Progenitor cell of endocrine pancreas (in vitro differentiated cells): Measurements from ENCODE around the gene NAV2. TPM values are rescaled to one million over a fixed set of nuclear protein-coding genes. Genes with fewer than 3 reads are reported as not detected.

Experiments used
- DNase-seq: peaks from one replicate; pipeline ENCODE4 v3.0.0; 2021; ENCODE audit warnings: low spot score; ENCODE audit not compliant: unreplicated experiment
- H3K27ac Mint-ChIP-seq: 2 replicates; pipeline ENCODE4 v1.8.0; 2021; ENCODE audit warnings: mild to moderate bottlenecking, moderate library complexity, mixed read lengths
- H3K27me3 Mint-ChIP-seq: 2 replicates; pipeline ENCODE4 v1.8.0; 2021; ENCODE audit warnings: mixed read lengths
- H3K36me3 Mint-ChIP-seq: 2 replicates; pipeline ENCODE4 v1.8.0; 2022; ENCODE audit warnings: mixed read lengths; ENCODE audit not compliant: insufficient read depth
- H3K4me1 Mint-ChIP-seq: 2 replicates; pipeline ENCODE4 v1.8.0; 2021; ENCODE audit warnings: low read depth, mixed read lengths
- H3K4me3 Mint-ChIP-seq: 2 replicates; pipeline ENCODE4 v1.8.0; 2021; ENCODE audit warnings: low read depth, mild to moderate bottlenecking, moderate library complexity, mixed read lengths
- H3K9me3 Mint-ChIP-seq: 2 replicates; pipeline ENCODE4 v1.8.0; 2021; ENCODE audit warnings: low read depth, mixed read lengths
- total RNA-seq: library from RNA; stranded (reverse); gene quantifications from 2 replicates; pipeline ENCODE4 v1.2.1, GENCODE V29; 2021
- TF ChIP-seq, protein P1 (sequence below): fragments of 200-600 bp; sonication (generic); IDR thresholded peaks from one replicate; pipeline ENCODE4 v1.5.0; 2021; ENCODE audit warnings: antibody characterized with exemption, mild to moderate bottlenecking; ENCODE audit not compliant: unreplicated experiment

The NAV2 gene
- total RNA-seq, 1 donor from 2014 or later: 88.3 TPM

- DNase-seq: no peak
- TF ChIP-seq, protein P1, sequence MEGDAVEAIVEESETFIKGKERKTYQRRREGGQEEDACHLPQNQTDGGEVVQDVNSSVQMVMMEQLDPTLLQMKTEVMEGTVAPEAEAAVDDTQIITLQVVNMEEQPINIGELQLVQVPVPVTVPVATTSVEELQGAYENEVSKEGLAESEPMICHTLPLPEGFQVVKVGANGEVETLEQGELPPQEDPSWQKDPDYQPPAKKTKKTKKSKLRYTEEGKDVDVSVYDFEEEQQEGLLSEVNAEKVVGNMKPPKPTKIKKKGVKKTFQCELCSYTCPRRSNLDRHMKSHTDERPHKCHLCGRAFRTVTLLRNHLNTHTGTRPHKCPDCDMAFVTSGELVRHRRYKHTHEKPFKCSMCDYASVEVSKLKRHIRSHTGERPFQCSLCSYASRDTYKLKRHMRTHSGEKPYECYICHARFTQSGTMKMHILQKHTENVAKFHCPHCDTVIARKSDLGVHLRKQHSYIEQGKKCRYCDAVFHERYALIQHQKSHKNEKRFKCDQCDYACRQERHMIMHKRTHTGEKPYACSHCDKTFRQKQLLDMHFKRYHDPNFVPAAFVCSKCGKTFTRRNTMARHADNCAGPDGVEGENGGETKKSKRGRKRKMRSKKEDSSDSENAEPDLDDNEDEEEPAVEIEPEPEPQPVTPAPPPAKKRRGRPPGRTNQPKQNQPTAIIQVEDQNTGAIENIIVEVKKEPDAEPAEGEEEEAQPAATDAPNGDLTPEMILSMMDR: no peak
- H3K27me3 Mint-ChIP-seq: no peaks in the 10 kb centered on the region
- H3K9me3 Mint-ChIP-seq: no peaks in the 10 kb centered on the region
- no peak overlapping the region for H3K4me3 Mint-ChIP-seq
- H3K4me1 Mint-ChIP-seq: peaks cover 84% of the 10 kb centered on the region
- H3K36me3 Mint-ChIP-seq: no peaks in the 10 kb centered on the region
- H3K27ac Mint-ChIP-seq: no peak overlapping the region
These were observed 316.6 kb downstream of the NAV2 start for GRCh38 chr11:20029193-20029592.

- H3K4me3 Mint-ChIP-seq: no peak overlapping the region
- H3K27ac Mint-ChIP-seq: no peak overlapping the region
- peaks cover 83% of the 10 kb centered on the region for H3K4me1 Mint-ChIP-seq
- peaks cover 2% of the 10 kb centered on the region for H3K36me3 Mint-ChIP-seq
- TF ChIP-seq, protein P1: no peak
- no peaks in the 10 kb centered on the region for H3K27me3 Mint-ChIP-seq
- DNase-seq: no peak
- no peaks in the 10 kb centered on the region for H3K9me3 Mint-ChIP-seq
These were observed 317.8 kb downstream of the NAV2 start for GRCh38 chr11:20030472-20030871.

- peaks cover 86% of the 10 kb centered on the region for H3K4me1 Mint-ChIP-seq
- H3K4me3 Mint-ChIP-seq: peak overlapping the region; percentile 5
- no peak for DNase-seq
- peak overlapping the region; percentile 87 for H3K27ac Mint-ChIP-seq
- peaks cover 2% of the 10 kb centered on the region for H3K36me3 Mint-ChIP-seq
- no peaks in the 10 kb centered on the region for H3K27me3 Mint-ChIP-seq
- TF ChIP-seq, protein P1: no peak
- H3K9me3 Mint-ChIP-seq: no peaks in the 10 kb centered on the region
These were observed 318.7 kb downstream of the NAV2 start for GRCh38 chr11:20031155-20032001.

- H3K27me3 Mint-ChIP-seq: no peaks in the 10 kb centered on the region
- TF ChIP-seq, protein P1: no peak
- H3K9me3 Mint-ChIP-seq: no peaks in the 10 kb centered on the region
- no peak for DNase-seq
- no peak overlapping the region for H3K4me3 Mint-ChIP-seq
- peaks cover 85% of the 10 kb centered on the region for H3K4me1 Mint-ChIP-seq
- H3K36me3 Mint-ChIP-seq: peaks cover 6% of the 10 kb centered on the region
- peak overlapping the region; percentile 87 for H3K27ac Mint-ChIP-seq
These were observed 319.5 kb downstream of the NAV2 start for GRCh38 chr11:20032127-20032526.

GRCh38 chr11:20032577-20033260 is 320.1 kb downstream of the NAV2 start:
- TF ChIP-seq, protein P1: no peak
- Mint-ChIP-seq H3K4me1 (peaks cover 84% of the 10 kb centered on the region), H3K36me3 (peaks cover 8% of the 10 kb centered on the region), H3K4me3 (no peak overlapping the region), H3K9me3 (no peaks in the 10 kb centered on the region), H3K27ac (peak overlapping the region; percentile 87), H3K27me3 (no peaks in the 10 kb centered on the region)
- no peak for DNase-seq
